GM19372 (cell line): Measurements from ENCODE around the gene DNAJC9.

ENCODE experiments used
- ATAC-seq: cut with Tn5 transposase; IDR thresholded peaks from one replicate; pipeline ENCODE4 v1.9.1; 2021; ENCODE audit warnings: mild to moderate bottlenecking, low read depth, moderate library complexity; ENCODE audit not compliant: unreplicated experiment

DNAJC9 gene

GRCh38 chr10:73205081-73205480 lies 42.0 kb downstream of the DNAJC9 start:
- ATAC-seq, result no peak
